Thyroid gland (tissue), 4 donors: ENCODE data around the gene TCF7L1.

Experiments
- CTCF ChIP-seq, 6 experiments: fragments of 200-600 bp in 3 of 6; fragments of 450-650 bp in 3 of 6; sonication (generic) in 3 of 6; IDR thresholded peaks; one replicate each; pipeline ENCODE4 v1.5.1; 2016 to 2019; ENCODE audit warnings: antibody characterized with exemption in 6 of 6, mild to moderate bottlenecking in 2 of 6, inconsistent platforms in 1 of 6, moderate library complexity in 1 of 6
- POLR2A ChIP-seq, 2 donors: fragments of 450-650 bp; IDR thresholded peaks; one replicate each; pipeline ENCODE4 v1.6.1; 2017; ENCODE audit warnings: antibody characterized with exemption in 2 of 2, mild to moderate bottlenecking in 2 of 2, moderate library complexity in 1 of 2

DNA sequence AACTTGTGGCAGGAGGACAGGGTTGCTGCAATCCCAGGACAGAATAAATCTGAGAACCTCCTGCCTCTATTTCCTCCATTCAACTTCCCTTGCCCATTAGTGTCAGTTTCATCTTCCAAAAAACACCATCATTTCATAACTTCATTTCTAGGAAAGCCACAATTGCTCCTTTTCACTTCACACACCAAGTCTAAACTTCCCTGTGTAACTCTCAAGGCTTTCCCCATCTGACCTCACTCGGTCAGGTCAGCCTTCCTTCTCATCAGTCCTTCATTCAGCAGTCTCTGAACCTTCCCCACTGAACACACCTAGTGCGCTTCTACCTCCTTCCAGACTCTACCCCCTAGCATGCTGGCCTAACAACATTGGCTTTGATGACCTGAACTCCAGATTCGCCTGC lies 35.8 kb downstream of the TCF7L1 start:
- no peak for TF ChIP-seq CTCF (IDR thresholded peaks at IDR 0.05)
- no peak for TF ChIP-seq POLR2A (IDR thresholded peaks at IDR 0.05)
